HG03139 (cell line): Measurements from ENCODE around the gene MYBPH.

ENCODE experiments used
- ATAC-seq: cut with Tn5 transposase; IDR thresholded peaks from one replicate; pipeline ENCODE4 v1.9.1; 2021; ENCODE audit not compliant: unreplicated experiment

Gene MYBPH

GRCh38 chr1:203180611-203181330, 5.1 kb upstream of the MYBPH start:
- ATAC-seq: no peak

GRCh38 chr1:203179667-203180005, 4.0 kb upstream of the MYBPH start:
- no peak for ATAC-seq

DNA sequence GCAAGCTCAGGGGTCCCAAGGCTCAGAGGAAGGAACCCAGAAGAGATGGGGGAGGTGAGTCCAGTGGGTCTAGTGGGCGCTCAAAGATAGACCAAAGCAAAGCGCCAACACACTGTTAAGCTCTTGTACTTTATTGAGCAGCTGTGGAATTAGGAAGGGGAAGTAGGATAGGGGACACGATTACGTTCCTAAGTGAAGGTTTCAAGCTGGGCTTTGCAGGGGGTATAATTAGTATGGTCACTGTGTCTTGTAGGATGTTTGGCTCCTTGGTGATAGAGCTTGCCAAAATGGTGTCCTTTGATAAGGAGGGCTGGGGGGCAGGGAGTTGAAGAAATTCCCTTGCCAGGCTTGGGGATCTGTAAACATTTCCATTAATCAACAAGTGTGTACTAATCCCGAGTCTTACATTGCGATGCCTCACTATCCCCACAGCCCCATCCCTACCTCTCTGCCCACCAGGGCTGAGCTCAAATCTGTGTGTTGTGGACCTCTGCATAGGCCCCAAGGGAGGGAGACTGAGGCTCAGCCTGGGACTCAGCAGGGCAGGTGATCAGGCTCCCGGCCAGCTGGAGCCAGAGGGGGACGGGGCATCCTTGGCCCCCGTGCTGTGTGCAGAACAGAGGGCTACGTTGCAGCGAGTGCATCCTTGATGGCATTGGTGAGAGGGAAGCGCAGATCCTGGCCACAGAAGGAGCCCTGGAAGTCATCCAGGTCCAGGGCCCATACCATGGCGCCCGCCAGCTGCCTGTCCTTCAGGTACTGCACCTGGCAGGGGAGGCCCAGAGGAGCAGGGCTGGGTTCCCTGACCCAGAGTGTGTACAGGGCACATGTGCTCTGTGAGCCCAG, 3.4 kb upstream of the MYBPH start:
- no peak for ATAC-seq

- no peak for ATAC-seq
Observed at GRCh38 chr1:203178083-203178482, 2.5 kb upstream of the MYBPH start.

GRCh38 chr1:203177470-203178039, 1.9 kb upstream of the MYBPH start:
- no peak for ATAC-seq

GRCh38 chr1:203177036-203177405, 1.4 kb upstream of the MYBPH start:
- ATAC-seq: no peak

DNA sequence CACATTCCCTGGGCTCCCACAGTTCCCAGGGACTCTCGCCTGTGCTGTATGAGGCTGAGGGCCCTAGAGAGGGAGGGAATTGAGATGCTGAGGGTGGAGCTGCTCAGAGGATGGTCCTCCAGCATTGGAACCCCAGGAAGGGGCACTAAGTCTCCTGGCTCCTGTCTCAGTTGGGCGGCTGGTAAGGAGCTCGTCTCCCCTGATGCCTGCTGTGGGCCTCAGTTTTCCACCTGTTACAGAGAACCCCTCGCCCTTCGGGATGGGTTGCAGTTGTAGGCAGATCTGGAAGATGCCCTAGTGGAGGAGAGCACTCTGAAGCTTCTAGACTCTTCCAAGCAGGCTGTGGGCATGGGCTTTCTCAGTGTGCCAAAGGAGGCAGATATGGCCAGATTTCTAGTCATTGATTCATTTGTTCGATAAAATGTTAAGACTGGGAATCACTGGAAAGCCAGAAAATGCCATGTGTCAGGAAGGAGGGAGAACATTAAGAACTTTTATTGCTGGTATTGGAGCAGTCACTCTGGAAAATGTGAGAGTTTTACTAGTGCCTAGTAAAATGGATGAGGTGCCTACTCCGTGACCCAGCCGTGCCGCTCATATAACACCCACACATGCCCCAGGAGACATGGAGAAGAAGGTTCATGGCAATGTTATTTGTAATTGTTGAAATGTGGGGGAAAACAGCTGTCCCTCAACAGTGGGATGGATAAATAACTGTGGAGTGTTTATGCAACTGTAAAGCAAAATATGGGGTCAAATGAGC, 828 bp upstream of the MYBPH start:
- ATAC-seq: no peak

DNA sequence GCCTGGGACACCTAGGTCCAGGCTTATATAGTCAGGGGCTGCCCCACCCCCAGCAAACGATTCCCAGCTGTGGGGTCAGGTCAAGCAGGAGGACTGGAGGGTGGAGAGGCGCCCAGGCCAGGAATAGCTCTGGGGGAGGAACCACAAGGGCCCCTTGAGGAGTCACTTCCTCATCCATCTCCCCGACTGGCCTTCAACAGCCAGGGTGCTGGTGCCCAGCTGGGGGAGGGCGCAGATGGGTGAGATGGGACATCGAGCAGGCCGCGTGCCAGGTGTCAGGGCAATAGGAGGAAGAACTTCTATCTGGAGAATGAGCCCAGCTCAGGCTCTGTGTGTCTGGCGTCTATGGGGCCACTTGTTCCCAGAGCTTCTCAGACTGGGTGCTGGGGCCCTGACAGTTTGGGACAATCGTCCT, 208 bp upstream of the MYBPH start:
- ATAC-seq: no peak

GRCh38 chr1:203174324-203174985, 1.2 kb downstream of the MYBPH start:
- ATAC-seq: no peak

DNA sequence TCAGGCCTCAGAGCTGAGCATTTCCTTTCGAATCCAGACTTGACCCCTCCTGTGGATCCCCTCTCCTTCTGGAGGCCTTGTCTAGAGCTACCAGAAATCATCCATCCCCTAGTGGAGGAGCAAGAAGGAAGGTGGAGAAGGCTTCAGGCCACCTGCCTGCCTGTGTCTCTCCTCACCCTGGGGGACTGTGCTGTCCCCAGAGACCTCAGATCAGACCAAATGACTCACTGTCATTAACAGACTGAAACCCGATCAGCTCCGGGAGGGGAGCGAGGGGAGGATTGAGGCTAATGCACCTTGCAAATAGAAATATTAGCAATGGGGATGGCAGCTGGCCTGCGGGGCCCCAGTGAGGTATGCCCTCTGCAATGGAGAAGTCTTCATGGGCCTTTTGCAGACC, 2.1 kb downstream of the MYBPH start:
- ATAC-seq: peak; percentile 81

DNA sequence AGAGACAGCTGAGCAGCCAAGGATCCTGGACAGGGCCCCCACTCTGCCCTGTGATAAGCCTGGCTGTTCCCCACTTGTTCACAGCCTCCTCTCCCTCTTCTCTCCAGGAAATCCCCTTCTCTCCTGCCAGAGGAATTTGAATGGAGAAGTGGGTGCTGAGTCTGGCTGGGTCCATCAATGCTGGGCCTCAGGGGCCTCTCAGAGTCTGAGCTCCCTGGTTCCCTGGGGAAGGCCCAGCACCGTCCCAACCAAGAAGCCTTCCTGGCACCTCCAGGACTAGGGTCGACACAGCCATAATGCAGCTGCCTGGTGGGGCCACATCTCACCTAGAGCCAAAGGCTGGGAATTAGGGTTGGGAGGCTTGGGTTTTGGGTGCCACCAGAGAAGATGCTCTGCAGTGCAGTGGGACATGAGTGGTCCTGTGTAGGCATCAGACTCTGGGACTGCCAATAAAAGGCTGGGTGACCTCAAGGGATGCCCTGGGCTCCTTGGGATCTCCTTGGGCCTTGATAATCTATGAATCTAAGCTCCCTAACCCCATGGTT, 2.5 kb downstream of the MYBPH start:
- no peak for ATAC-seq

- no peak for ATAC-seq
Observed at GRCh38 chr1:203172184-203173010, 3.2 kb downstream of the MYBPH start.

GRCh38 chr1:203171341-203172183, 4.1 kb downstream of the MYBPH start:
- ATAC-seq: no peak

DNA sequence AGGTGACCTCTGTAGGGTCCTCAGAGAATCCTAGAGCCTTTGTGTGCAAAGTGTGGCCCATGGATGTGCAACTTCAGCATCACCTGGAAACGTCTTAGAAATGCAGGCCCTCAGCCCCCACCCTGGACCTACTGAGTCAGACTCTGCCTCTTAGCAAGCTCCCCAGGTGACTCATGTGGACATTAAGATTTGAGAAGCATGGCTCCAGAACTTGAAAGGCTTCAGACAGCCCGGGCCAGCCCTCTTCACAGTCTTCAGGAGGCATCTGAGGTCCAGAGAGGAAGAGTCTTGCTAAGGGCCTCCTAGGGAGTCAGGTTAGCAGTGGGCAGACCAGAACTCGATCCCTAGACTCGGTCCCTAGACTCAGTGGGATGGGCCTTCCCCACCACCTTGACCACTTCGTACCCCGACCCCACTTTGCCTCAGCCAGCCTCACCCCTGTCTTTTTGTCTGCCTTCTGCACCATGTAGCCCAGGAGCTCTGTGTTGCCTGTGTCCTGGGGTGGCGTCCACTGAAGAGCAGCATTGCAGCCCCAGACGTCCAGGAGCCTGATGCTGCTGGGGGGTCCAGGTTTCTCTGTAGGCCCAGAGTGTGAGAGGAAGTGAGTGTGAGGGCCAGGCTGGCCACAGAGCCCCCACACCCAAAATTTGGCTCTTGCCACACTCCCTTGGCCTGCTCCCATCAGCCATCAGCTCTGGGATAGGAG, 4.8 kb downstream of the MYBPH start:
- ATAC-seq: no peak

GRCh38 chr1:203169770-203170520, 5.7 kb downstream of the MYBPH start:
- no peak for ATAC-seq

DNA sequence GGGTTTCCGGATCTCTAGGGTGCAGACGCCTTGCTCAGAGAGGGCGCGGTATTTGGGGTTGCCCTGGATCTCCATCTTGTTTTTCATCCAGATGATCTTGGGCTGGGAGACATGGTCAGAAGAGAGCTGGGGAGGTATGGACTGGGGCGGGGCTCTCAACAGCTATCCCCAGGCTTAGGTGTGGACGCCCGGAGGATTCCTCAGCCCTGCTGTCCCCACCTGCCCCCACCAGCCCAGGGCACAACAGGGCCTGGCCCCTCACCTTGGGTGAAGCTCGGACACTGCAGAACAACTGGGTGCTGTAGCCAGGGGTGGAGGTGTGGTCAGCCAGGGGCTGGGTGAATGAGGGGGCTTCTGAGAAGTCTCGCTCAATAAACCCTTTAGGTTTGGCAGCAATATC, 6.6 kb downstream of the MYBPH start:
- ATAC-seq: no peak

GRCh38 chr1:203168256-203168786, 7.3 kb downstream of the MYBPH start:
- ATAC-seq: no peak

GRCh38 chr1:203167913-203168200, 7.8 kb downstream of the MYBPH start:
- no peak for ATAC-seq
